Superior temporal gyrus (tissue), 1 donor: ENCODE data around the gene CIZ1.
"Not testable (repeated sequence)": the region's sequence is repeated elsewhere in the genome, so short reads cannot be mapped to it uniquely, and the experiment has no call there.

Experiments used
- DNase-seq: peaks from one replicate; pipeline ENCODE4 v3.0.0-alpha.2; 2016; ENCODE audit errors: extremely low spot score

The CIZ1 gene

GRCh38 chr9:128191406-128192046, at the start of gene CIZ1:
Gene CIZ1 (minus strand): TSS chr9:128191572. CDS start chr9:128190857, 715 bp downstream.
- peak; percentile 78 for DNase-seq

- DNase-seq: no peak
Observed at GRCh38 chr9:128233817-128234406, 42.5 kb upstream of the CIZ1 start.

GRCh38 chr9:128232528-128233428, 41.4 kb upstream of the CIZ1 start:
- DNase-seq: no peak

- DNase-seq: no peak
Observed at GRCh38 chr9:128231638-128232527, 40.5 kb upstream of the CIZ1 start.

- not testable (repeated sequence) for DNase-seq
Observed at GRCh38 chr9:128230897-128231296, 39.5 kb upstream of the CIZ1 start.

GRCh38 chr9:128226412-128226801, 35.0 kb upstream of the CIZ1 start:
- no peak for DNase-seq

GRCh38 chr9:128225770-128226411, 34.5 kb upstream of the CIZ1 start:
- no peak for DNase-seq

GRCh38 chr9:128224877-128225276, 33.5 kb upstream of the CIZ1 start:
- DNase-seq: no peak

GRCh38 chr9:128222880-128223670, 31.7 kb upstream of the CIZ1 start:
- no peak for DNase-seq

GRCh38 chr9:128222026-128222425, 30.7 kb upstream of the CIZ1 start:
- DNase-seq: no peak

- no peak for DNase-seq
Observed at GRCh38 chr9:128219831-128220230, 28.5 kb upstream of the CIZ1 start.

- peak; percentile 75 for DNase-seq
Observed at GRCh38 chr9:128218518-128219389, 27.4 kb upstream of the CIZ1 start.

- no peak for DNase-seq
Observed at GRCh38 chr9:128218172-128218517, 26.8 kb upstream of the CIZ1 start.

GRCh38 chr9:128216781-128217553, 25.6 kb upstream of the CIZ1 start:
- no peak for DNase-seq

GRCh38 chr9:128215491-128216409, 24.4 kb upstream of the CIZ1 start:
- no peak for DNase-seq

GRCh38 chr9:128214571-128215490, 23.5 kb upstream of the CIZ1 start:
- no peak for DNase-seq
